ENCODE results near the gene FHOD3.
A peak's percentile ranks its signal among the peaks of the same experiment; 100 is the strongest.

Gene FHOD3

GRCh38 chr18:36358141-36358540 lies 60.6 kb downstream of the FHOD3 start:
- H2AFZ ChIP-seq (ENCODE audit: low read length) = no peak overlapping the region
- H3K27ac ChIP-seq (ENCODE audit: low read length) = no peak overlapping the region
- no peak for TF ChIP-seq EZH2 (optimal IDR thresholded peaks at IDR 0.05; ENCODE audit: low read depth, low read length)
- no peak for TF ChIP-seq EZH2phosphoT487 (IDR thresholded peaks at IDR 0.05; ENCODE audit: low read length)
- TF ChIP-seq CTCF (IDR thresholded peaks at IDR 0.05; ENCODE audit: low read length) = no peak
- DNase-seq = no peak
- no peaks in the 10 kb centered on the region for H4K20me1 ChIP-seq (ENCODE audit: insufficient read depth, low read length)
- no peak overlapping the region for H3K4me3 ChIP-seq (ENCODE audit: low read length)
- no peaks in the 10 kb centered on the region for H3K79me2 ChIP-seq (ENCODE audit: low read length)
- H3K4me2 ChIP-seq (ENCODE audit: low read depth, low read length) = no peak overlapping the region
- no peaks in the 10 kb centered on the region for H3K9me3 ChIP-seq (replicated peaks; ENCODE audit: insufficient read depth, low read length)
- H3K4me1 ChIP-seq (ENCODE audit: low read length) = peaks cover 37% of the 10 kb centered on the region
- H3F3A ChIP-seq (ENCODE audit: insufficient read depth, low read length) = peaks cover 19% of the 10 kb centered on the region
- no peaks in the 10 kb centered on the region for H3K9me2 ChIP-seq (replicated peaks; ENCODE audit: insufficient read depth, low read length)
- no peak overlapping the region for H3K9ac ChIP-seq (ENCODE audit: low read length)
- H3K36me3 ChIP-seq (replicated peaks; ENCODE audit: insufficient read depth, low read length) = no peaks in the 10 kb centered on the region
- H3K27me3 ChIP-seq (replicated peaks; ENCODE audit: insufficient read depth, low read length) = no peaks in the 10 kb centered on the region

GRCh38 chr18:36360256-36360909 lies 62.9 kb downstream of the FHOD3 start:
- Histone ChIP-seq H3K79me2 (ENCODE audit: low read length) (no peaks in the 10 kb centered on the region), H3K36me3 (replicated peaks; ENCODE audit: insufficient read depth, low read length) (no peaks in the 10 kb centered on the region), H2AFZ (ENCODE audit: low read length) (no peak overlapping the region), H3K9me2 (replicated peaks; ENCODE audit: insufficient read depth, low read length) (no peaks in the 10 kb centered on the region), H3K4me2 (ENCODE audit: low read depth, low read length) (peak overlapping the region; percentile 47; the same call in 1 of the 2 replicates), H3K27ac (ENCODE audit: low read length) (peak overlapping the region; percentile 56), H3K4me1 (ENCODE audit: low read length) (peaks cover 39% of the 10 kb centered on the region), H3K9me3 (replicated peaks; ENCODE audit: insufficient read depth, low read length) (no peaks in the 10 kb centered on the region), H3K9ac (ENCODE audit: low read length) (no peak overlapping the region), H3K4me3 (ENCODE audit: low read length) (no peak overlapping the region), H4K20me1 (ENCODE audit: insufficient read depth, low read length) (no peaks in the 10 kb centered on the region), H3K27me3 (replicated peaks; ENCODE audit: insufficient read depth, low read length) (no peaks in the 10 kb centered on the region), H3F3A (ENCODE audit: insufficient read depth, low read length) (peaks cover 19% of the 10 kb centered on the region)
- no peak for TF ChIP-seq EZH2 (optimal IDR thresholded peaks at IDR 0.05; ENCODE audit: low read depth, low read length)
- TF ChIP-seq CTCF (IDR thresholded peaks at IDR 0.05; ENCODE audit: low read length) = no peak
- no peak for TF ChIP-seq EZH2phosphoT487 (IDR thresholded peaks at IDR 0.05; ENCODE audit: low read length)
- DNase-seq = peak; percentile 36

GRCh38 chr18:36364911-36365624 lies 67.6 kb downstream of the FHOD3 start:
- Histone ChIP-seq H3K4me1 (ENCODE audit: low read length) (peaks cover 33% of the 10 kb centered on the region), H4K20me1 (ENCODE audit: insufficient read depth, low read length) (no peaks in the 10 kb centered on the region), H3K4me2 (ENCODE audit: low read depth, low read length) (no peak overlapping the region), H3F3A (ENCODE audit: insufficient read depth, low read length) (peaks cover 19% of the 10 kb centered on the region), H3K9ac (ENCODE audit: low read length) (no peak overlapping the region), H3K27ac (ENCODE audit: low read length) (no peak overlapping the region), H3K27me3 (replicated peaks; ENCODE audit: insufficient read depth, low read length) (no peaks in the 10 kb centered on the region), H3K36me3 (replicated peaks; ENCODE audit: insufficient read depth, low read length) (no peaks in the 10 kb centered on the region), H3K9me2 (replicated peaks; ENCODE audit: insufficient read depth, low read length) (no peaks in the 10 kb centered on the region), H3K4me3 (ENCODE audit: low read length) (no peak overlapping the region), H3K79me2 (ENCODE audit: low read length) (no peaks in the 10 kb centered on the region), H2AFZ (ENCODE audit: low read length) (no peak overlapping the region), H3K9me3 (replicated peaks; ENCODE audit: insufficient read depth, low read length) (no peaks in the 10 kb centered on the region)
- TF ChIP-seq CTCF (IDR thresholded peaks at IDR 0.05; ENCODE audit: low read length) (no peak), EZH2phosphoT487 (IDR thresholded peaks at IDR 0.05; ENCODE audit: low read length) (no peak), EZH2 (optimal IDR thresholded peaks at IDR 0.05; ENCODE audit: low read depth, low read length) (no peak)
- no peak for DNase-seq

Data from MM.1S (cell line).